ENCODE data around the gene HSD11B1.

GRCh38 chr1:209767096-209767495, 62.5 kb downstream of the HSD11B1 start:
- TF ChIP-seq CTCF (IDR thresholded peaks at IDR 0.05; ENCODE audit: low read length) = no peak
- no peak for TF ChIP-seq EZH2 (IDR thresholded peaks at IDR 0.05; ENCODE audit: borderline replicate concordance, low read length)
